GM19240 (cell line): ENCODE data around the gene CCR5AS.
"Not testable (repeated sequence)": the region's sequence is repeated elsewhere in the genome, so short reads cannot be mapped to it uniquely, and the experiment has no call there.

ENCODE experiments used
- DNase-seq: peaks from one replicate; pipeline ENCODE4 v3.0.0; 2011; ENCODE audit warnings: low spot score; ENCODE audit not compliant: insufficient read length

The CCR5AS gene

DNA sequence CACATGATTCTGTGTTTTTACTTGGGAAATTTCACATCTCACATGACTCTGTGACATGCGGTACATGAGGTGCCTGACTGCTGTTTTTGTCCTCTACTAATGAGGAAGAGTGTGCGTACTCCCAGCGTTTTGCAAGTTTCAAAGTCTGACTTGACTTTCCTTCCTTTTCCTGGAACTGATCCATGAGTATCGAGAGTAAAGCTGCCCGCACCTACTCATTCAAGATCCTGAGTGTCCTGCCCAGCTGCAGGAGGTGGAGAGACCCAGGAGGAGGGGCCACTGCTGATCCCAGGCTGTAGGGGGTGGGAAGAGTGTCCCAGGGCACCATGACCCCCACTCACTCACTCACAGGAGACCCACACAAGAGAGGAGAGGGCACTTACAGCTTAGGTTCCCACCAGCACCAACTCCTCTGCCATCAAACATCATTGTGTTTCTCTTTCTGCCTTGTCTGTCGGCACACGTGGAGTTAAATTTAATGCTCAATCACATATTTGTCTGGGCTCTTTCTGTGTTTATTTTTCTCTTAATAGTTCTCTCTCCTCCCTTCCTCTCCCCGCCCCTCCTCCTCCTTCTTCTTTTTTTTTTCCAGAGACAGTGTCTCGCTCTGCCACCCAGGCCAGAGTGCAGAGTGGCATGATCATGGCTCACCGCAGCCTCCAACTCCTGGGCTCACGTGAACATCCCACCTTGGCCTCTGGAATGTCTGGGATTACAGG is 1.4 kb downstream of the CCR5AS start:
- no peak for DNase-seq

DNA sequence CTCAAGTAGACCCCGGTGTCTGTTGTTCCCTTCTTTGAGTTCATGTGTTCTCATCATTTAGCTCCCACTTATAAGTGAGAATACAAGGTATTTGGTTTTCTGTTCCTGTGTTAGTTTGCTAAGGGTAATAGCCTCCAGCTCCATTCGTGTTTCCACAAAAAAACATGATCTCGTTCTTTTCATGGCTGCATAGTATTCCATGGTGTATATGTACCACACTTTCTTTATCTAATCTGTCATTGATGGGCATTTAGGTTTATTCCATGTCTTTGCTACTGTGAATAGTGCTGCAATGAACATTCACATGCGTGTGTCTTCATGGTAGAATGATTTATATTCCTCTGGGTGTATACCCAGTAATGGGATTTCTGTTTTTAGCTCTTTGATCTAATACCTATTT is 4.0 kb downstream of the CCR5AS start:
- not testable (repeated sequence) for DNase-seq

DNA sequence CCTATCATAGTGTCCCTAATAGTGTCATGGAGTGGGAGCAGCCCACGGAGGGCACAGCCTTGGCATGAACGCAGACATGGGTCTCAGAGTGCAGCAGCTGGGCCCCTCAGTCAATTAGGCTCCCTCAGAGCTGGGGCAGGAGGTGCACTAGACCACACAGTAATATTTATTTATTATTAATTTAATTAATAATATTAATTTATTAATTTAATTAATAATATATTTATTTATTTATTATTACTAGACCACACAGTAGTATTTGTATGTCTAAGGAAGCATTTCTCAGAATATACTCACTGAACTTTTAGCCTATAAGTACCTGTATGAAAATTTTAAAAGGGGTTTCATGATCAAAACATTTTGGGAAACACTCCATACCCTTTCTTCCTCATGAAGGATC is 5.3 kb downstream of the CCR5AS start:
- DNase-seq: no peak

DNA sequence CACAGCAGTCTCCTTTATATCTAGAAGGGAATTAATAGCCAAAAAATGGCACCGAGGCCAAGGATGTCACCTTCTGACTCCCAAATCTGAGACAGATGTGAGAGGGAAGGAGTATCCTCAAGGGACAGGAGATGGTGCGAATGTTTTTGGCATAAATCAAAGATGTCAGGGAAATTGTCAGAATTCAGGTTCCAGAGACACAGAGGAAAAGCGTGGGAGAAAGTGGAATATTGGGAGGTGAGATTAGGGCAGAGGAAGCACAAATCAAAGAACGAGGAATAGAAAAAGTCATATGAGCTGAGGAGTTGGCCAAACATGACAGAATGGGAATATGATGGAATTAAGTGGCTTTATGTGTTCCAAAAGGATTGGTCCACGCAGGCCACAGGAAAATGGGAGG is 6.0 kb downstream of the CCR5AS start:
- DNase-seq: no peak

DNA sequence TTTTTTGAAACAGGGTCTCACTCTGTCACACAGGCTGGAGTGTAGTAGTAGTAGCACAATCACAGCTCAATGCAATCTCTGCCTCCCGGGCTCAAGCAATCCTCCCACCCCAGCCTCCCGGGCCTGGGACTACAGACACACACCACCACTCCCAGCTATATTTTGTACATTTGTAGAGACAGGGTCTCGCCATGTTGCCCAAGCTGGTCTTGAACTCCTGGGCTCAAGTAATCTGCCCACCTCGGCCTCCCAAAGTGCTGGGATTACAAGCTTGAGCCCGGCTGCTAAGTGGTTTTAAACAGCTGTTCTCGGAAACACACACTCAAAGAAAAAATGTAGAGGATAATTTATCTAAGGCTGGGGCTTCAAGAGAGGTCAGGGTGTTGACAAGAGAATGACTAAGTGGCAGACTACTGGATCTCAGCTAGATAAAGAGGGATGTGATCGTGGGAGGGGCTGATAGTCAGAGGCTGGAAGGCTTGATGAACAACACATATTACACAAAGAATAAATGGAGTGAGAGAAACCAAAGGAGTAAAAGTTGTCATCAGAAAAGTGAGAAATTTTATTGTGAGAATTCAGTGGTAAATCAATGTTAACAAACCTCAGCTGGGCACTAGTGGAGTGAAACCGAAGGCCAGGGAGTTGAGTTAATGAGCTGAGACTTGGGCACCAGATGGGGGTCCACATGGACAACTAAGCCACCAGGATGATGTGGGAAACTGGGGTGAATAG is 6.7 kb downstream of the CCR5AS start:
- DNase-seq: no peak

DNA sequence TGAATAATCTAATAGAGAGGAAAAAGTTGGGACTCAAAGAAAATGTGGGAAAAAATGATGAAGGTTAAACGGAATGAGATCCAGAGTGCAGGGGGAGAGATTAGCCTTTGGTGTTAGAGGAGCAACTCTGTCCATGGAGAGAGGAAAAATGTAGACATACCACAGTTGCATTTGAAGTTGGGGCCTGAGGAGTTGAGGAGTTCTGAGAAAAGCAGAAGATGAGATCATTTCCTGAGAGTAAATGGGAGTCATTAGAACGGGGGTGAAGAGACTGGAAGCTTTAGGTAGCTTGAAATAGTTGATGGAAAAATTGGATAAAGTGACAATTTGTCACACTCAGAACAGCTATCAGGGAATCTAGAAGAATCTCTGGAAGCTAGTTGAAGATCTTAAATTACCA is 7.3 kb downstream of the CCR5AS start:
- DNase-seq: no peak

DNA sequence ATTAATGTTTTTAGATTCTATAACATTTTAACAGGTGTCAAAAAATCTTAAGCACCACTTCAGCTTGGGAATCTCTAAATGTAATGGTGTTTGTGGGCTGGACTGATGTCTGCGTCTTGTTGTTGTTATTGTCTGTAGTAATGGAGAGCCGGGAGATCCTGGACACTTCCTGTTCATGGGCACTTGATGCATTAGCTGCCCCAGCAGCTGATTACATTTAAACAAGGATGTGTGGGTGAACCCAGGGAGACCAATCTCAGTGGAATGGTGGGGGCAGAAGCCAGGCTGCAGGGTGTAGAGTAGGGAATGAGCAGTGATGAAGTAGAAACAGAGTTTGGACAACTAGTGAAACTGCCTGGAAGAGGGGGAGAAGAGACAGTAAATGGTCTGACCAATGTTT is 7.8 kb downstream of the CCR5AS start:
- no peak for DNase-seq

DNA sequence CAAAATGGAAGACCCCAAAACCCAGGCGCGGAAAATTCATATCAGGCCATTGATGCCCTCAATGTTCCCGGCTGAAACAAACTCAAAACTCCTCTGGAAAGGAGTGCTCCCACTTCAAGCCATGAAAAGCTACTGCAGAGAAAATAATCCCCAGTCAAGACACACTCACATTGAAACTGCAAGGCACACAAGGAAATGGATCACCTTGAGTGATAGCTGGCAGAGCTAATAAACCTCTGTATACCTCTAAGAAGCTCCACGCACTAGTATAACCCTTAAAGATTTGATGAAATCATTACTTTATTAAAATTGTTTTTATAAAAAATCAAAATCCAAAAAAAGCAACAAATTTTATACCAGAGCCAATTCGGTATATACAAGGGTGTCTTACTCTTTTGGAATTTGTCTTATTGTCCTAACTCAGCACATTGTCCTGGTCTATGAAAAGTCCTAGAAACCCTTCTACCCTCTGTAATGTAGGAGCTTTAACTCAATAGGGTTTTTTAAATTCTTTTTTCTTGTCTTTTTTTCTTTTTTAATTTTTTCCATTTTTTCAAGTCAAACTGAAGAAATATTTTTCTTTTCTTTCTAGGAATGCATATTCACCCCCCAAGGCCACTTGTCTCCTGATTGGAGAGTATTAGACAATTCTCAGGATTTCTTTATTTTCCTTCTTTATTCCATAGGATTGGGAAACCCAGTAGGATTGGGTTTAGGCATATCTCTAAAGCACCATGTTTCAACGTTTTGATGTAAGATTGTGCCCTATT is 8.5 kb downstream of the CCR5AS start:
- DNase-seq: no peak

DNA sequence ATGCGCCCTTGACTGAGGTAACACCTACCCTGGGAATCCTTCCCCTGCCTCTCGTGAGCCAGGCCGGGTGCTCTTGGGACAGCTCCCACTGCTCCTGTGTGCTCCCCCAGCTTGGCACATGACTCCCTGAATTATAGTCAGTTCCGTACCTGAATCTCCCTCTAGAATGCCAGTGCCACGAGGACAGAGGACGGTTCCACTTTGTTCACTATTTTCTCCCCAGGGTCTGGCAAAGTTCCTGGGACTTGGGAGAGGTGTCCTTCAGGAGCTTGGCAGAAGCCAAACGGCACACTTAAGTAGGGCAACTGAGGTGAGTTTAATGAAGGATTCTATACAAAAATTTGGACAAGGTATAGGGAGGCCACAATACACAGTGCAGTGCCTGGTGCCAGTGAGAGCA is 9.8 kb downstream of the CCR5AS start:
- DNase-seq: no peak

DNA sequence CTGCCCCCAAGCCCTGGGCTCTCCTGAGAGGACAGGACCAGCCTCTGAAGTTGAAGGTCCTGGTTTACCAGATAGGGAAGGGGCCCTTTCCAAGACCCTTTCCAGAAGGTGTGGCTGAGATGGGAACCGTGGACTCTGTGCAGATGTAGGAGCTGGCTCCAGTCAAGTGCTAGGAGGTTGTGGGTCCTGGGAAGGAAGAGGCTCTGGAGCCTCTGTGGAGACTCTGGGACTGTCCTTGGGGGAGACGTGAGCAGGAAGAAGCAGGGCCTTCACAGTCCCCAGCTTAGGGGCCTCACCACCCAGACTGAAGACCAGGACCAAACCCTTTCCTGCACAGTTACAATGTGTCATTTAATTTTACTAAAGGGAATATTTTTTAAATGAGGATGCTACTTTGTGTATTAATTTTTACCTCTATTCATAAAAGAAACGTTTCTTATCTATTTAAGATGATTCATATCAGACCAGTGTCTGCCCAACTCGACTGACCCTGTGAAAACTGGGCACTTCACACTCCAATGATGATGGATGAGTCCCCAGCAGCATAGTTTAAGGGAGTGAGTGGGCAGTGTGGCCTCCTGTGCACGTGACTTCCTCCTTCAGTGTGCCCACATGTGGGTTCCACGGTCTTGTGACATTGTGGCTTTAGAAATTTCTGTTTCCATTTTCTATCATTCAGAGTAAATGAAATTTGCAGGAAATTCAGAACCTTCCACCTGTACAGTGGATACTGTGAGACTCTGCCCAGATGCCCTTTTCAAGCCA is 10.9 kb downstream of the CCR5AS start:
- no peak for DNase-seq

DNA sequence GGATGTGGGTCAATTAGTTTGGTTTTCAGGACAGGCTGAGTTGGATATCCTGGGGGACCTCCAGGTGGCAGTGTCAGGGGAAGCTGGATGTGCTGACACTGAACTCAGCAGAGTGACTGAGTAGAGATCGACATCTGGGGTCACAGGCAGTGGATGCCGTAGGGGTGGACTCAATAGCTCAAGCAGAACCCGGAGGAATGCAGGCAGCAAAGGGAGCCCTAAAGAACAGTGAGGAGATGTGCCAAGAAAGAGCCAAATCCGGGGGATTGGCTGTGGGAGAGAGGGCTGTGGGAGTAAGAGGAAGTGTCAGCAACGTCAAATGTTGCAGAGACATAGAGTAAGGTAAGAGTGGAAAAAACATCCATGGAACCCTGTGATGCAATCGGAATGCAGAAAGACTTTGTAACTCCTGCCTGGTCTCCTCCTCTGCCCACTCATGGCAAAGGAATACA is 11.6 kb downstream of the CCR5AS start:
- DNase-seq: no peak

DNA sequence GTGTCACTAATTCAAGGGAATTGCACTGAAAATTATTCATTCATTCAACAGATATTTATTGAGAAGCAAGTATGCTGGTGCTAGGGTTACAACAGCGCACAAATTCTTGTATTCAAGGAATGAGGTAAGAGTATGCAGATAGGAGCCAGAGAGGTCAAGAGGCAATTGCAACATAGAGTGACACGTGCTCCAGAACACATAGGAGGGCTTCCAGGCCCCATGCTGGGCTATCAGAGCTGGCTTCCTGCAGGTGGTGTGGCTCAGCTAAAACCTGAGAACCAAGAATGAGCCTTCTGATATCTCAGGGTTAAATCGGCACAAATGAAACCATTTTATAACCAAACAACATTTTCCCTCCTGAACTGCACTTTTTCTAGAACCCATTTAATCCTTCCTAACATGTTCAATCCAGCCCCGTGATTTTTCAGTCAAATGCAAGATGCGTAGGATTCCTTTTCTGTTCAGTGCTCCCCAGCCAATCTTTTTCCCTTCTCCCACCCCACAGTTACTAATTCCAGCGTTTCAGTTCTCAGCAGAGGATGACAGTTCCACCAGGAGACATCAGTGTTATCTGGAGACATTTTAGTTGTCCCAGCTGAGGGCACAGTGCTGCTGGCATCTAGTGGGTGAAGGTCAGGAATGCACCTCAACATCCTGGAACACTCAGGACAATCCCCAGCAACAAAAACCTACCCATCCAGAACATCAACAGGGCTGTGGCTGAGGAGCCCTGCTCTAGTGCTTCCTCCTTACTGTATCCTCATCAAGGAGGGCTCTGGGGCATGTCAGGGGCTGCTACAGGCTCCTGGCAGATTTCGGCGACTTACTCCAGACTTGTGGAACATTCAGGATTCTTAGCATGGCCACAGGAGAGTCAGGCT is 13.1 kb downstream of the CCR5AS start:
- no peak for DNase-seq

DNA sequence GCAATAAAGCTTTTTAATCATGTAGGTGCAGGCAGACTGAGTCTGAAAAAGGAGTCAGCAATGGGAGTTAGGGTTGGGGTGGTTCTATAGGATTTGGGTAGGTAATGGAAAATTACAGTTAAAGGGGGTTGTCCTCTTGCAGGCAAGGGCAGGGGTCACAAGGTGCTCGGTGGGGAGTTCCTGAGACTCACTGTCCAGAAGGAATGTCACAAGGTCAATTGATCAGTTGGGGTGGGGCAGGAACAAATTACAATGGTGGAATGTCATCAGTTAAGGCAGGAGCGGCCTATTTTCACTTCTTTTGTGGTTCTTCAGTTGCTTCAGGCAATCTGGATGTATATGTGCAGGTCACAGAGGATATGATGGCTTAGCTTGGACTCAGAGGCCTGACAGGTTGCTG is 13.9 kb downstream of the CCR5AS start:
- no peak for DNase-seq

DNA sequence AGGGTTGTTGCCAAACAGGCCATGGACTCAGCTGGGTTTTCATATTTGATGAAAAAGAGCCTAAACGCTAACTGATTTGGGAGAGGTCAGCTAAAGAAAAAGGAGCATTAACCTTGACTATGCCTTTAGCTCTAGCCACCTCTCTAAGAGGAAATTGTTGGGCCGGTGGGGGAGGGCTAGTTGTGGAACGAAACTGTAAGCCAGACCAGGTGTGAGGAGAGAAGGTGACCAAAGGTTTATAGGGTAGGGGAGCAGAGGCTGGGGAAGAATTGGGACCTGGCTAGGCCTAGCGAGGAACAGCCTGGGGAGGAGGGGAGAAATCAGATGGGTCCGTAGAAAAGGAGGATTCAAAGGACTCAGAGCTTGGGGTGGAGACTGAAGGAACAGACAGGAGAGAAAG is 15.3 kb downstream of the CCR5AS start:
- DNase-seq: not testable (repeated sequence)

DNA sequence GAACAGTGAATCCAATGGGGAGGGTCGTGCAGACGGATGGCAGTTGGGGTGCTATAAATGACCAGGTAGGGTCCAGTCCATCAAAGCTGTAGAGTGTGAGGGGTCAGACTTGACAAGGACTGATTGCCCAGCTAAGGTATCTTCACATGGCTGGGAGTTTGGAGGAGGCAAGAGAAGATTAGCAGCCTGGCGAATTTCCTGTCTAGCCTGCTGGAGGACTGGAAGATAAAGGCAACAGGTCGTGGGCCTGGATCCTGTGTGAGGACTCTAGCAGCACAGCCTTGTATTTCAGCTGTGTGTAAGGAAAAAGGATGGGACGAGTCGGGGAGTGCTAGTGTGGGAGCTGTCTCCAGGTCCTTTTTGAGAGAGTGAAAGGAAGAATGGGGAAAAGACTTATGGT is 17.6 kb downstream of the CCR5AS start:
- no peak for DNase-seq

DNA sequence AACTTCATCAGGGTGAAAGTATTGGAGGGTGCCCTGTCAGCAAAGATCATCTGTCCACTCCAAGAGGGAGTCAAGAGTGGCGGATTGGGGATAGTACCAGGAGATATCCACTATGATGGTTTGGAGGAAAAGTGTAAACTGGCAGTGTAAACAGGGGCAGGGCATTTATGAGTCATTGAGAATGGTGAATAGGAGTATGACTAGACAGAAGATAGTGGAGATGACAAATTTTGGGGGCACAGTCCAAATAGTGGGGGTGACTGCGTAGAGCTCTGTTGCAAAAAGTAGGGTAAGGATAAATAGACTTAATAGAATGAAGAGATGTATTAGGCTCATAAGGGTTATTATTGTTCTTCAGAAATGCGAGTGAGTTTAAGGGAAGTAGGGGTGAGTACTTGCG is 18.0 kb downstream of the CCR5AS start:
- not testable (repeated sequence) for DNase-seq

DNA sequence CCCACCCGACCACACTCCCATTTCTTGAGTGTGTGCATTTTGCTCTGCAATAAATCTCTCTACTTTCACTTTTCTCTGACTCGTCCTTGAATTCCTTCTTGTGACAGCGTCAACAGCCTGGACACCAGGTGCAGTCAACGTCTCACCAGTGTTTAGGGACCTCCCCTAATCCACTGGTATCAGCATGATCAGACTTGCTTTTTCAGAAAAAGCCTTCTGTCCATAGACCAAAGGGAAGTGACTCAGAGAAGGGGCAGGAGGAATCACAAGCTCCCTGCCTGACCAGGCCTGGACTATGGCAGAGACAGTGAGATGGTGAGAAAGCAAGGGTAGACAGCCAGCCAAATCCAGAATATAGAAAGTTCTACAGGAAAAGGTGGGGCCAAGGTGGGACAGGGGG is 20.7 kb downstream of the CCR5AS start:
- no peak for DNase-seq

DNA sequence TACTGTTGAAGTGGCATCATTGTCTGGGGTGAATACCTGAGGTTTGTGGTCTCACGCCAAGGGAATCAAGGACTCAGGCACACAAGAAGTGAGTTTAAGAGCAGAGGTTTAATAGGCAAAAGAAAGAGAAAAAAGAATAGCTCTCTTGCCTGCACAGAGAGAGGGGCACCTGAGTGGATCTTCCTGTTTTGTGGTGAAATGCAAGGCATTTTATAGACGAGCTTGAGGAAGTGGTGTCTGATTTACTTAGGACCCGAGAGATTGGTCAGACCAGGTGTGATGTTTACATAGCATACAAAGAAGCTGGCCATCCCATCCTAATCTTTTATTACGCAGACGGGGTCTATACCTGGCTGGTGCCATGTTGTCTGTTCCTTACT is 22.9 kb downstream of the CCR5AS start:
- DNase-seq: no peak

DNA sequence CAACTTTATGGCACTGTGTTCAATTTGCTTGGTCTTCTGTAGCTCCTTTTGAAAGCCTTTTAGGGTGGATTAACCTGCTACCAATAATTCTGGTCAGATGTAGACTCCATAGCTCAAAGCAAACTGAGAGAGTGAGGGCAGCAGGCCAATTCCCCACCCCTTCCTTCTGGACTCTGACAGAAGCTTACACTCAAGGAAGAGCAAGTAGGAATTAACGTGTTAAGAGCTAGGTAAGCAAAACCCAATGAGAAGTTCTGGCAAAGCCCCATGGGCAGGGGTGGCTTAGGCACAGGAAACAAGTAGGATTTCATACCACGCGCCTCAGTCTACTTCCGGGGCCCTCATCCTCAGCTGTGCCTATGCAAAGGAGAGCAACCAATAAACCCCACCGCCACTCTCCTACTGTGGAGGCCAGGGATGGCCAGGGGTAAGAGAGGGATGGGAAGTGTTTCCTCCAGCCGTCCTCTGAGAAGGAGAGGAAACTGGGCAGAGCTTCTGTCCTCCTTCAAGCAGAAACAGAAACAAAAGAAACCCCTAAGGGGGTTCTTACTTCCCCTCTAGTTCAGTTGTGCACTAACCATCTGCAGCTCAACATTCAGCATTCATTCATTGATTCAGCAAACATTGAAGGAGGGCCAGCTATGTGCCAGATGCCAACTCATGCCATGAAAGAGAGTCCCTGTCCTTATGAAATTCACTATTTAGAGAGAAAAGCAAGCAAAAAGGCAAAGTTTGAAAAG is 23.5 kb downstream of the CCR5AS start:
- DNase-seq: no peak

DNA sequence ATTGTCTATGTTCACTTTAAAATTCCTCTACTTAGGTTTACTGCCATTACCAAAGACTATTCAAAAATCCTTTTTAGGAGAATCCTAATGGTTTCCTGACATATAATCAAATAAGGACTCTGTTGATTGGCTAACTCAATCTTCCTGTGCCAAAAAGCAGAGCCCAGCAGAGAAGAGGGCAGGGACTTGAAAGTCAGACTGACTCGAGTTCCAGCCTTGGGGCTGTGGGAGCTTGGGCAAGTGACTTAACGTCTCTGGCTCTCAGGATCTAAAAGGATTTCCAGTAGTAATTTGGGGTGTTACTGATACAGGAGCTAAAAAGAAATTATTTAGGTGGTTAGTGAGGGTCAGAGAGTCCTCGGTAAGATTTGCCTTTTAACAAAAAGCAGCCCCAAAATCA is 25.2 kb downstream of the CCR5AS start:
- no peak for DNase-seq
